ENCODE results near the gene UBE3C. TPM values are rescaled to one million over a fixed set of nuclear protein-coding genes. Genes with fewer than 3 reads are reported as not detected.
A peak's percentile ranks its signal among the peaks of the same experiment; 100 is the strongest.
"Not testable (repeated sequence)": the region's sequence is repeated elsewhere in the genome, so short reads cannot be mapped to it uniquely, and the experiment has no call there.

The UBE3C gene
- total and polyA plus RNA-seq, 2 donors: 41.2 to 119 TPM

DNA sequence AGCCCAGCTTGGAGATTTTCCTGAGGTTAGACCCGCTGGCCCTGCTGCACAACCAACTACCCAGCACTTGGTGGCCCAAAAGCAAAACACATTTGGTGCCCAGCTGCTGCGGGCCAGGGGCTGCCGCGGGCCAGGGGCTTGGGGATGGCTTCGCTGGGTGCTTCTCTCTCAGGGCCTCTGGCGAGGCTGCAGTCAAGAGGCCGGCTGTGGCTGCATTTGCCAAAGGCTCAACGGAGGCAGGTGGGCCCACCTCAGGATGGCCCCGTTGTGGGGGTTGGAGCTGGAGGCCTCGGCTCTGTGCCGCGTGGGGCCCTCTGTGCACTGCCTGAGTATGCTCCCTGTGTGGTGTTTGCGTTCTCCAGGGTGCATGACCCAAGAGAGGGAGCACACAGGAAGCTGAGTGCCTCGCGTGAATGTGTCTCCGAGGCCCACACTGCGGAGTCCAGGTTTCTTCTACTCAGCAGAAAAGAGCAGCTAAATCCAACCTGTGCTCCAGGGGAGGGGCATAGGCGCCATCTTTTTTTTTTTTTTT is 17.5 kb upstream of the UBE3C start:
- 87% methylated on average over 18 of the region's 18 CpGs for WGBS
- Histone ChIP-seq H3K4me3 (ENCODE audit: low read depth, low read length) (no peak overlapping the region), H3K36me3 (ENCODE audit: insufficient read depth) (no peaks in the 10 kb centered on the region), H3K27ac (ENCODE audit: low read depth) (no peak overlapping the region), H3K4me1 (ENCODE audit: insufficient read depth) (no peaks in the 10 kb centered on the region)
- DNase-seq (ENCODE audit: extremely low spot score): no peak

- Histone ChIP-seq H3K36me3 (ENCODE audit: insufficient read depth) (no peaks in the 10 kb centered on the region), H3K27ac (ENCODE audit: low read depth) (no peak overlapping the region), H3K4me3 (ENCODE audit: low read depth, low read length) (no peak overlapping the region), H3K4me1 (ENCODE audit: insufficient read depth) (no peaks in the 10 kb centered on the region)
- 78% methylated on average over 12 of the region's 12 CpGs for WGBS
- no peak for DNase-seq (ENCODE audit: extremely low spot score)
Observed at GRCh38 chr7:157122800-157123495, 15.8 kb upstream of the UBE3C start.

GRCh38 chr7:157124690-157125089 is 14.0 kb upstream of the UBE3C start:
- Histone ChIP-seq H3K36me3 (ENCODE audit: insufficient read depth) (no peaks in the 10 kb centered on the region), H3K4me3 (ENCODE audit: low read depth, low read length) (no peak overlapping the region), H3K27ac (ENCODE audit: low read depth) (no peak overlapping the region), H3K4me1 (ENCODE audit: insufficient read depth) (no peaks in the 10 kb centered on the region)
- 73% methylated on average over 15 of the region's 15 CpGs for WGBS
- DNase-seq (ENCODE audit: extremely low spot score): no peak

DNA sequence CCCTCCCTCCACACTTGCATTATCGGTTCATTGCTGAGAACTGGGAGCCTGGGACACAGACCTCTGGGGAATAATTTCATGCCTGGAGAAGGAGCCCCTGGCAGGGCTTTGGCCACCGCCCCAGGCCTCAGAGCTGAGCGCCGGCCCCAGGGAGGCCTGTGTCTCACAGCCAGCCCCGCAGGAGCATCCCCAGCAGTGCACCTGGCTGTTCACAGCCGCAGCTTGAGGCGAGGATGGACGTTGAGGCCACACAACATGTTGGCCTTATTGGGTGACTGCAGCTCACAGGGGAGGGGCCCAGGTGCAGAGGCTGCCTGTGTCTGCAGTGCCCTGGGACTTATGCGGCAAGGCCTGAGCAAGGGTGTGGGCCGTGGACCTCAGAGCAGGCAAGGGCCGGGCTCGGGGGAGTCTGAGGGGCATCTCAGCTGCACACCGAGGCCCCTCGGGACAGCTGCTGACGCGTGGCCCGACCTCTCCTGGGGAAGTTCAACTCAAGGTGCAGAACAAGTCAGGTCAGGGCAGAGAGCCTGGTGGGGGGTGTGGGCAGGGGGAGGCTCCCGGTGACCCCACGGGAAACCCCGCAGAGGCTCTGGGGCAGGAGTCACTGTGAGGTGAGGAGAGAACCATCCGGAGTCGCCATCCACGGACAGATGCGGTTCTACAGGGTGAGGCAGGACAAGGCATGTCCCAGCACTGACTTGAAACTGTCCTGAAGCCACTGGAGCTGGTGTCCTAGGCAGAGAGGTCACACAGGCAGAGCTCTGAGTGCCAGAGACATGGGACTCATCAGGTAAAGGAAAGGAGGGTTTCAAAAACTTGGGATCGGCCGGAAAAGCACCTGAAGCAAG is 13.1 kb upstream of the UBE3C start:
- no peak overlapping the region for H3K27ac ChIP-seq (ENCODE audit: low read depth)
- H3K4me1 ChIP-seq (ENCODE audit: insufficient read depth): no peaks in the 10 kb centered on the region
- H3K4me3 ChIP-seq (ENCODE audit: low read depth, low read length): no peak overlapping the region
- WGBS: 81% methylated on average over 26 of the region's 26 CpGs
- H3K36me3 ChIP-seq (ENCODE audit: insufficient read depth): no peaks in the 10 kb centered on the region
- no peak for DNase-seq (ENCODE audit: extremely low spot score)

DNA sequence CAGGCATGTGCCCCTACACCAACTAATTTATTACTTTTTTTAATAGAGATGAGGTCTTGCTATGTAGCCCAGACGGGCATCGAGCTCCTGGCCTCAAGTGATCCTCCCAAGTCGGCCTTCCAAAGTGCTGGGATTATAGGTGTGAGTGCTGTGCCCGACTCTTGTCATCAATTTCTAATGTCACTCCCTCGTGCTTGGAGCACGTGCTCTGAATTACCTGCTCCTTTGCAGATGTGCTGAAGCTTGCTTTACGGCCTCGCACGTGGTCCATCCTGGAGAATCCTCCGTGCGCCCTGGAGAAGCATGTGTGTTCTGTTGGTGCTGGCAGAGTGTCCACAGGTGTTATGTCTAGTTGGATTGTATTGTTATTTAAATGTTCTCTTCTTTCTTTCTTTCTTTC is 11.8 kb upstream of the UBE3C start:
- DNase-seq (ENCODE audit: extremely low spot score): no peak
- H3K36me3 ChIP-seq (ENCODE audit: insufficient read depth): no peaks in the 10 kb centered on the region
- no peak overlapping the region for H3K27ac ChIP-seq (ENCODE audit: low read depth)
- H3K4me1 ChIP-seq (ENCODE audit: insufficient read depth): no peaks in the 10 kb centered on the region
- H3K4me3 ChIP-seq (ENCODE audit: low read depth, low read length): no peak overlapping the region
- WGBS: 79% methylated on average over 11 of the region's 11 CpGs

GRCh38 chr7:157129200-157129599 is 9.5 kb upstream of the UBE3C start:
- no peak overlapping the region for H3K27ac ChIP-seq (ENCODE audit: low read depth)
- 83% methylated on average over 10 of the region's 10 CpGs for WGBS
- no peaks in the 10 kb centered on the region for H3K36me3 ChIP-seq (ENCODE audit: insufficient read depth)
- DNase-seq (ENCODE audit: extremely low spot score): no peak
- no peak overlapping the region for H3K4me3 ChIP-seq (ENCODE audit: low read depth, low read length)
- H3K4me1 ChIP-seq (ENCODE audit: insufficient read depth): no peaks in the 10 kb centered on the region

GRCh38 chr7:157129907-157130460 is 8.7 kb upstream of the UBE3C start:
- H3K4me1 ChIP-seq (ENCODE audit: insufficient read depth): no peaks in the 10 kb centered on the region
- DNase-seq (ENCODE audit: extremely low spot score): no peak
- H3K27ac ChIP-seq (ENCODE audit: low read depth): no peak overlapping the region
- no peaks in the 10 kb centered on the region for H3K36me3 ChIP-seq (ENCODE audit: insufficient read depth)
- WGBS: 80% methylated on average over 15 of the region's 15 CpGs
- no peak overlapping the region for H3K4me3 ChIP-seq (ENCODE audit: low read depth, low read length)

DNA sequence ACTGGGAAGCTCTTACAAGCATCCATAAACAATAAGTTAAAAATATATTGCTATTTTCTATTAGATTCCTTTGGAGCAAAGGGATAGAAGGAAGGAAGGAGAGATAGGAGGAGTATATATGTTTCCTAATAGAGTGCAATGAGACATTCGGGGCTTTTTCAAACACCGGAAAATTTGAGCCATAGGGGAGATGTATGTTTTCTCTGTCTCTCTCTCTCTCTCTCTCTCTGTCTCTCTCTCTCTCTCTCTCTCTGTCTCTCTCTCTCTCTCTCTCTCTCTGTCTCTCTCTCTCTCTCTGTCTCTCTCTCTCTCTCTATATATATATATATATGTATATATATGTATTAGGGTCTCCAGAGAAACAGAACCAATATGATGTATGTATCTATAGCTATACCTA is 7.9 kb upstream of the UBE3C start:
- 90% methylated on average over 2 of the region's 2 CpGs for whole genome bisulfite sequencing
- not testable (repeated sequence) for DNase-seq (ENCODE audit: extremely low spot score); H3K4me1 ChIP-seq (ENCODE audit: insufficient read depth)

GRCh38 chr7:157132796-157133195 is 5.9 kb upstream of the UBE3C start:
- Histone ChIP-seq H3K4me3 (ENCODE audit: low read depth, low read length) (no peak overlapping the region), H3K27ac (ENCODE audit: low read depth) (no peak overlapping the region), H3K36me3 (ENCODE audit: insufficient read depth) (no peaks in the 10 kb centered on the region), H3K4me1 (ENCODE audit: insufficient read depth) (no peaks in the 10 kb centered on the region)
- 78% methylated on average over 5 of the region's 5 CpGs for WGBS
- no peak for DNase-seq (ENCODE audit: extremely low spot score)

More for the DNA sequence above, 7.9 kb upstream of the UBE3C start:
- H3K4me3 ChIP-seq (ENCODE audit: low read depth, low read length); H3K27ac ChIP-seq (ENCODE audit: low read depth); H3K36me3 ChIP-seq (ENCODE audit: insufficient read depth): not testable (repeated sequence)

DNA sequence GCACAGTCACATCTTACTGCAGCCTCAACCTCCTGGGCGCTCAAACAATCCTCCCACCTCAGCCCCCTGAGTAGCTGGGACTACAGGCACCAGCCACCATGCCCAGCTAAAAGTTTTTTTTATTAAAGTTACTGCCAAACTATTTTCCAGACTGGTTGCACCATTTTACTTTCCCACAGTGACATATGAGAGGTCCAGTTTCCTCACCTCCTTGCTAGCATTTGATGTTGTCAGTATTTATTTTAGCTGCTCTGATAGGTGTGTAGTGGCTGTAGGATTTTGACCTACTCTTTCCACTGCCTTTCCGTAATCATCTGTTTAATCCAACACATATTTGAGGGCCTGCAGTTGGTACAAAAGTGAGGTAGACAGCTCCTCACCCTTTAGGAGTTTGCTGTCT is 5.4 kb upstream of the UBE3C start:
- no peak overlapping the region for H3K27ac ChIP-seq (ENCODE audit: low read depth)
- no peak overlapping the region for H3K4me3 ChIP-seq (ENCODE audit: low read depth, low read length)
- H3K4me1 ChIP-seq (ENCODE audit: insufficient read depth): no peaks in the 10 kb centered on the region
- WGBS: 87% methylated on average over 2 of the region's 2 CpGs
- no peak for DNase-seq (ENCODE audit: extremely low spot score)
- no peaks in the 10 kb centered on the region for H3K36me3 ChIP-seq (ENCODE audit: insufficient read depth)

GRCh38 chr7:157136372-157136771 is 2.4 kb upstream of the UBE3C start:
- H3K4me1 ChIP-seq (ENCODE audit: insufficient read depth): no peaks in the 10 kb centered on the region
- no peak overlapping the region for H3K27ac ChIP-seq (ENCODE audit: low read depth)
- H3K4me3 ChIP-seq (ENCODE audit: low read depth, low read length): no peak overlapping the region
- no peak for DNase-seq (ENCODE audit: extremely low spot score)
- WGBS: 18% methylated on average over 4 of the region's 4 CpGs
- no peaks in the 10 kb centered on the region for H3K36me3 ChIP-seq (ENCODE audit: insufficient read depth)

DNA sequence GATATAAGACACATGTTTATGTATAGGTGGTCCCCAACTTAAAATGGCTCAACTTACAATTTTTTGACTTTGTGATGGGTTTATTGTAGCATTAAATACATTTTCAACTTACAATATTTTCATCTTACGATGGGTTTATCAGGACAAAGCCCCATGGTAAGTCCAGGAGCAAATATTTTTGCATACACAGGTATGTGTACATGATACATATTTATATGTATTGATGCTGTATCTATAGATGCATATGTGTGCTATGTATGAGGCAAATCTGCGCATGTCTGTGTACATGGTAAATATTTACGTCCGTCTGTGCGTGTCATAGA is 664 bp upstream of the UBE3C start:
- Histone ChIP-seq H3K27ac (ENCODE audit: low read depth) (peak overlapping the region; percentile 83), H3K36me3 (ENCODE audit: insufficient read depth) (no peaks in the 10 kb centered on the region), H3K4me3 (ENCODE audit: low read depth, low read length) (peak overlapping the region; percentile 46), H3K4me1 (ENCODE audit: insufficient read depth) (no peaks in the 10 kb centered on the region)
- 21% methylated on average over 5 of the region's 5 CpGs for WGBS
- DNase-seq (ENCODE audit: extremely low spot score): no peak

DNA sequence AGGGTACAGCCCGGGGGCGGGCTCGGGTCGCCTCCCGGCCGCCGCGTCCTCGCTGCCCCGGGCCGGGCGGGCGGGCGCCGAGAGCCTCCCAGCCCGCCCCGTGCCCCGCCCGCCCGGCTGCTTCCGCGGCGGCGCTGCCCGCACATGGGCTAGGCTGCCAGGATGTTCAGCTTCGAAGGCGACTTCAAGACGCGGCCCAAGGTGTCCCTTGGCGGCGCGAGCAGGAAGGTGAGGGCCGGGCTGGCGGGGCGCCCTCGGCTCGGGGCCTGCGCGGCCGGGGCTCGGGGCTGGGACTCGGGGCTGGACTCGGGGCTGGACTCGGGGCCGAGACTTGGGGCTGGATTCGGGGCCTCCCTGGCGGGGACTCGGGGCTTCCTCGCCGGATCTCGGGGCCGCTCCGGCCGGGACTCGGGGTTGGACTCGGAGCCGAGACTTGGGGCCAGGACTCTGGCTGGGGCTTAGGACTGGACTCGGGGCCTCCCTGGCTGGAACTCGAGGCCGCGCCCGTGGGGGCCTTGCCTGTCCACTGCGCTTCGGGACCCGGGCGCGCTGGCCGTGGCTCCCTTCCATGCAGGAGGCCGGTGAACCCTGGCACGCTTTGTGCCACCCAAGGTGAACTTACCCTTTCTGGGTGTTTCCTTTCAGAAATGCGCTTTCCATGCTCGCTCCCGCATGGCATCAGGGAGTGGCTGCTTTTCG is 534 bp downstream of the UBE3C start:
- DNase-seq (ENCODE audit: extremely low spot score): no peak
- H3K36me3 ChIP-seq (ENCODE audit: insufficient read depth): no peaks in the 10 kb centered on the region
- WGBS: 1% methylated on average over 74 of the region's 74 CpGs
- H3K4me3 ChIP-seq (ENCODE audit: low read depth, low read length): peak overlapping the region; percentile 74
- no peaks in the 10 kb centered on the region for H3K4me1 ChIP-seq (ENCODE audit: insufficient read depth)
- H3K27ac ChIP-seq (ENCODE audit: low read depth): peak overlapping the region; percentile 85

All from urinary bladder (tissue), 4 donors.